Embryonic facial prominence (tissue), 1 donor: ENCODE data around the gene KIAA1328.
"Not testable (repeated sequence)": the region's sequence is repeated elsewhere in the genome, so short reads cannot be mapped to it uniquely, and the experiment has no call there.

Source experiments
- DNase-seq: peaks from one replicate; pipeline ENCODE4 v3.0.0-alpha.2; 2016; ENCODE audit errors: extremely low spot score

Gene KIAA1328

GRCh38 chr18:36828630-36829361 lies at the start of gene KIAA1328, which contains the start of gene TPGS2:
TSS of gene KIAA1328 (plus strand) at chr18:36829127. CDS start at chr18:36829139, 12 bp downstream.
TSS of gene TPGS2 (minus strand) at chr18:36829002. CDS start at chr18:36828767, 235 bp downstream.
- DNase-seq, result peak; percentile 64

DNA sequence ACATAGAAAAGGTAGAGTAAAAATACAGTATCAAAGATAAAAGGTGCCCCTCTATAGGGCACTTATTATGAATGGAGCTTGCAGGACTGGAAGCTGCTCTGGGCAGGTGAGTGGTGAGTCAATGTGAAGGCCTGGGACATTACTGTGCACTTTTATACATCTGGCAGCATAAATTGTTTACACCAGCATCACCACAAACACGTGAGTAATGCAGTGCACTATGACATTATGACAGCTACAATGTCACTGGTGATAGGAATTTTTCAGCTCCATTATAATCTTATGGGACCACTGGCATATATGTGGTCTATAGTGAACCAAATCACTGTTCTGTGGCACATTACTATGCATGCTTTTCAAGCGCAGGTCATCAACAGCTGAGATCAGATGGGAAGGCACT lies 48.2 kb upstream of the KIAA1328 start:
- no peak for DNase-seq

DNA sequence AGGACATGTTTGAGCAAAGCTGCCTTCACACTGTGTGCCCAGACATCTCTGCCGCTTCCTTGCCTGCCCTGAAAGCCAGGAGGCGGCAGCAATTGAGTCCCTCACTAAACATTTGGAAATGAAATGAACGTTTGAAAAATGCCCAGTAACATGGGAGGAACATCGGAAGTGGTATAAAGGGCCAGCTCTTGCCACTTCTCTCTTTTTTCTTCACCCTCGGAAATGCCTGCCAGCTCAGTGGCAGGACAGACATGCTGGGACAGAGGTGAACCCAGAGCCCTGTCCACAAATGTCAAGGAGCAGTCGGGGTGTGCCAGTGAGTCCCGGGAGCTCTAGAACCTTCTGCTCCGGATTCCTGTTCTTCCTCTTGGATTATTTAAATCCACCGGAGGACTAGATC lies 46.2 kb upstream of the KIAA1328 start:
- no peak for DNase-seq

- no peak for DNase-seq
Measured at GRCh38 chr18:36783792-36784191, 45.1 kb upstream of the KIAA1328 start.

DNA sequence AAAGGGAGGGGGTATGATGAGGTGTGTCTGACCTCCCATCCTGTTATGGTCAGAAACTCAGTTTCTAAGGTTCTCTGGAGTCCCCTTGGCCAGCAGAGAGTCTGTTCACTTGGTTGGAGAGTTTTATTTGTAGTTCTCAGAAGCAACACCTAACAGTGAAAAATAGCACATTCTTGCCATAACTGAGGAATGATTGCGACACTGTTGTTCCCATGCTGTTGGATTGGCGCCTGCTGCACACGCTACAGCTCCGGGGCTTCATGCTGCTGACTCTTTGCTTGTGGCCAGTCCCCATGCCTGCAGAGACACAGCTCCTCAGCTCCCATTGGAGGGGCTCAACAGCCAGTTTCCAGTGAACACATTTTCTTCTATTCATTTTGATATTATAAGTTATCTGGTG lies 42.2 kb upstream of the KIAA1328 start:
- DNase-seq, result no peak

DNA sequence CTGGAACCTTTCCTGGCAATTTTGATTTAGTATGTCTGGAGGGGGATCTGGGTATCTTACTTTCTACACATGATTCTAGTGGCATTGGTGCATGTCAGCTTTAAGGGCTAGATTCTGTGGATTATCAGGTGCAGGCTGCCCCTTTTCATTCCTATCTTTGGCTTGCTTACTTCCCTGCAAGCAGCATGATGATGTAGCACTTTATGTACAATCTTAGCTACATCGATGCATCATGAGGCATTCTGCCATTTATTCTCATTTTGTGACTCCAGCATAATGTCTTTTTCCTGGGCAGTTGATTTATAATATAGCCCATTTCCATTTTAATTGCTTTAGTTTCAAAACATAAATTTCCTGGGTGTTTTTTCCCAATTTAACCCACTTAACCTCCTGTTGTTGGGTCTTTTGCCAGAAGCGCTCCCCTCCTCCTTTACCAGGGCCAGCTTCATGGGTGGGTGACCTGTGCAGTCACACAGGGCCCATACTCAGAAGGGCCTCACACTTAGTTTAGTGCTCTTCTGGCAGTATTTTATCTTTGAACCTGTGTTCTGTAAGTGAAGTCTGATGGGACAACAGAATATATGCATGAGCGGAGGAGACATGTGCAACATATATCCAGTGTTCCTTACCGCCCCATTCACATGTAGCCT lies 36.2 kb upstream of the KIAA1328 start:
- no peak for DNase-seq

GRCh38 chr18:36798738-36799473 lies 30.0 kb upstream of the KIAA1328 start:
- DNase-seq, result no peak

GRCh38 chr18:36805105-36805504 lies 23.8 kb upstream of the KIAA1328 start:
- no peak for DNase-seq

DNA sequence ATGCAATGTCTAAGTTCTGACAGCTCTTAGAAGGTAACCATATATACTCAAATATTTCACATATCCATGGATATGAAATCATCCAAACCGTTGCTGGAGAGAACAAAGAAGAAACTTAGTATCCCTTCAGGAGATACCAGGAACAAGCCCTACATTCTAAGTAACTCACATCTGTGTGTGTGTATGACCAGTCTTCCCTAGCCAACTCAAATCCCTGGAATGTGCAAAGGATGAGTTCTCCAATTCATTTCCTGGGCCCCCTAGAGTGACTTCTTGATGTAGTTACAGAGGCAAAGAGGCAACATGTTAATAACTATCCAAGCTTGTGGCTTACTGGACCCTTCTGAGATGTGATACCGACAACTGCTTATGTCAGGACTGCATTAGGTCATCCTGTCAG lies 20.2 kb upstream of the KIAA1328 start:
- no peak for DNase-seq

GRCh38 chr18:36809590-36810381 lies 19.1 kb upstream of the KIAA1328 start:
- peak; percentile 45 for DNase-seq

DNA sequence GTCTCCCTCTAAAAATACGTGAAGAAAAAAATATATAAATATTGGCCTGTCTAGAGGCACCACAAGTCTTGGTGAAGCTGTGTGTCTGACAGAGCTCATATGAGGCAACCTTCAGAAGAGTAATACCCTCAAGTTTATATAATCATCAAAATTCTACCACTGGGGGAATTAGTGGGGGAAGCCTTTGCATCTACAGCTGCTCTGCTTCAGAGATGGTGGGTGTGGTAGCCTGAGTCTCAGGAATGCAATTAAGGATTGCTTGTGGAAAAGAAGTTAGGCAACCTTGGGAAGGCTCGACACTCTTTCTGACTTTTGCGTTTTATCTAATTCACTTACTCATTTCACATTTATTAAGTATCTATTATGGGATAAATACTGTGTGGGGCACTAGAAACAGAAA lies 17.5 kb upstream of the KIAA1328 start:
- no peak for DNase-seq

DNA sequence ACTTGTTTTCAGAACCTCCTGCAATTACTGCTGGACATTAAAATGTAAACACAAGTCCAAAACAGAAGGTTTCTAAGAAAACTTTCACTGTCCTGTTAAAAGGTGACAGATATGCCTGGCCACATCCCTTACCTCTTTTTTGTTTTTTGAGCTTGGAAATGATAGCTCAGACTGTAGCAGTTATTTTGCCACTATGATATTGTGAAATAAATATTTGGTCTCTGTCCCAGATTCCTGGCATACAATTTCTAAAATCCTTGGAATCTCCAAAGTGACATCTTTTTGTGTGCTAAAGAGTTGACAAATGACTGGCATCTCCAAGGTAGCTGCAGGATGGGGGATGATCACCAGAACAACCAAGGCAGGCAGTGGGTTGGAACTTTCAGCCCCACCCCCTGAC lies 17.0 kb upstream of the KIAA1328 start:
- no peak for DNase-seq

DNA sequence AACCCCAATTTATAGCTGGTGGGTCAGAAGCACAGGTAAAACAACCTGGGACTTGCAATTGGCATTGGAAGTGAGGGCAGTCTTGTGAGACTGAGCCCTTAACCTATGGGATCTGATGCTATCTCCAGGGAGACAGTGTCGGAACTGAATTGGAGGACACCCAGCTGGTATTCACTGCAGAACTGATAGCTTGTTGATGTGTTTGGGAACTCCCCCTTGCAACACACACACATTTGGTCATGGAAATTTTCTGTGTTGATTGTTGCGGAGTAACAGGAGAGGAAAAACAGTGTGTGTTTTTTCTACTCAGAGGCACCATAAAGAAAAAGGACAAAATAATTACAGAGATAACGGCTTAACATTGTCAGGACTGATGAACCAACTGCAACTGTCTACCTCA lies 16.2 kb upstream of the KIAA1328 start:
- no peak for DNase-seq

GRCh38 chr18:36813101-36813775 lies 15.7 kb upstream of the KIAA1328 start:
- no peak for DNase-seq

GRCh38 chr18:36813824-36814223 lies 15.1 kb upstream of the KIAA1328 start:
- no peak for DNase-seq

DNA sequence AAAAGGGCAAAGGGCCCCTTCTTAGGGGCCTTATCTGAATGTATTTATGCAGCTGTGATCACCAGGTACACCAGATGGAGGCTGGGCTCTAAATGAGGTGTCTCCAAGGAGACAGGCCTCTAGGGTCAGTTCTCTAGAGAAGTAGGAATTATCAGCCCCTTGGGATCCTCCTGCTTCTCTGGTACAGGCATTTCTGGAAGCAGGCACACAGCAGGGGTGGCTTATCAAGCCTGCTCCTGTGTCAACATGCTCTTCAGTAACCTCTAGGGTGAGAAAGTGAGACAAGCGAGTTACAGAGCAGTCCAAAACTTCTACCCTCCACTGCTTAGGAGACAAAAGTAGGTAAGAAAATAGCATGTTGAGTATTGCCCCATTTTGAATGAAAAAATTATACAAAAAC lies 13.9 kb upstream of the KIAA1328 start:
- DNase-seq, result no peak

- DNase-seq, result not testable (repeated sequence)
Measured at GRCh38 chr18:36816096-36816495, 12.8 kb upstream of the KIAA1328 start.

GRCh38 chr18:36817039-36817438 lies 11.9 kb upstream of the KIAA1328 start:
- no peak for DNase-seq

- no peak for DNase-seq
Measured at GRCh38 chr18:36818652-36819051, 10.3 kb upstream of the KIAA1328 start.

- no peak for DNase-seq
Measured at GRCh38 chr18:36819621-36820020, 9.3 kb upstream of the KIAA1328 start.

DNA sequence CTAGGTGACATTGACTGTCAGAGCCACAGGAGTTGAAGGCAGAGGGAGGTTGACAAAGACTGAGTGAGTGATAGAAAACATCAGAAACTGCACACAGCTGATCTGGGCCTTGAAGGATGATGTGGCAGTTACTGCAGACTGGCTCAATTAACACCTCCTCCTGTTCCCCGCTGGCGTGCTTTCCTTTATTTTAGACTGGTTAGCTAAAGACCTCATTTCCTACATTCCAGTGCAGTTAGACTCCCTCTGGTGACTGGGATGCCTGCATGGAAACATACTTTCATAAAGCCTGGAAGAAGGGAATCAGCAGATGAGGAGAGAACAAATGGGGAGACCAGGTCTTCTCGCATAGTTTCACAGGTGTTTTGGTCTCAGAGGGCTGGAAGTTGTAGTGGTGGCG lies 7.2 kb upstream of the KIAA1328 start:
- no peak for DNase-seq
